Lung (tissue), 12 donors: ENCODE data around the gene TMEM217. TPM values are rescaled to one million over a fixed set of nuclear protein-coding genes. Genes with fewer than 3 reads are reported as not detected.

ENCODE experiments used
- ATAC-seq: fragments of 200-7000 bp; cut with Tn5 transposase; one replicate; pipeline ENCODE4 v1.9.1; 2020; ENCODE audit warnings: moderate number of reproducible peaks; ENCODE audit not compliant: insufficient read depth, low FRiP score
- DNase-seq, 3 donors: peaks; one replicate each; pipeline ENCODE4 v3.0.0-alpha.2; 2013 to 2017
- H3K27ac ChIP-seq, 2 donors: one replicate each; pipeline ENCODE4 v1.5.1; 2013; ENCODE audit warnings: mild to moderate bottlenecking in 2 of 2, moderate library complexity in 2 of 2, control low read depth in 1 of 2, inconsistent platforms in 1 of 2, low read depth in 1 of 2, low read length in 1 of 2
- H3K27me3 ChIP-seq, 3 donors: one replicate each; pipeline ENCODE4 v1.5.1; 2013; ENCODE audit warnings: low read length in 2 of 3; ENCODE audit not compliant: control insufficient read depth in 3 of 3, insufficient read depth in 3 of 3
- H3K36me3 ChIP-seq, 4 donors: one replicate each; pipeline ENCODE4 v1.5.1; 2013; ENCODE audit warnings: low read length in 4 of 4, mild to moderate bottlenecking in 1 of 4, moderate library complexity in 1 of 4; ENCODE audit not compliant: control insufficient read depth in 4 of 4, insufficient read depth in 4 of 4
- H3K4me1 ChIP-seq, 5 donors: one replicate each; pipeline ENCODE4 v1.5.1; 2013; ENCODE audit warnings: low read length in 5 of 5, mild to moderate bottlenecking in 2 of 5, moderate library complexity in 1 of 5; ENCODE audit not compliant: control insufficient read depth in 5 of 5, insufficient read depth in 5 of 5
- H3K4me3 ChIP-seq: one replicate; pipeline ENCODE4 v1.5.1; 2013; ENCODE audit warnings: mild to moderate bottlenecking, control low read depth, moderate library complexity
- H3K9ac ChIP-seq, 2 donors: one replicate each; pipeline ENCODE4 v1.5.1; 2013; ENCODE audit warnings: low read length in 2 of 2, control low read depth in 1 of 2; ENCODE audit not compliant: insufficient read depth in 1 of 2
- H3K9me3 ChIP-seq, 4 donors: one replicate each; pipeline ENCODE4 v1.5.1; 2013; ENCODE audit warnings: low read length in 3 of 4, mild to moderate bottlenecking in 1 of 4, moderate library complexity in 1 of 4; ENCODE audit not compliant: control insufficient read depth in 4 of 4, insufficient read depth in 3 of 4
- CTCF ChIP-seq: IDR thresholded peaks from 2 replicates; pipeline ENCODE4 v1.5.1; 2012; ENCODE audit warnings: mild to moderate bottlenecking; ENCODE audit errors: control extremely low read depth, extremely low read depth
- WGBS, 2 donors: extraction: QIAGEN DNeasy Blood & Tissue Kit; methylation state at CpG; one replicate each; pipeline ENCODE4 v1.1.7; 2013; 5-methylcytosine and 5-hydroxymethylcytosine counted together
- polyA plus RNA-seq, 2 donors: library from polyadenylated mRNA; stranded (reverse); fragments of 200-250 nt; gene quantifications; one replicate each; pipeline ENCODE4 v1.2.1, GENCODE V29; 2013
- total RNA-seq, 2 donors: library from RNA; depleted of rRNA in 1 of 2; stranded (reverse); fragments of >200 nt in 1 of 2; gene quantifications; one replicate each; pipeline ENCODE4 v1.2.1, GENCODE V29; 2014 to 2021
- donor health status: control.
- donor health status: control.
- donor health status: Bipolar disorder and iron deficiency.
- donor health status: healthy.
- donor health status: DM: yes; HTN: yes; CAD: no.

TMEM217 gene
- total and polyA plus RNA-seq, 4 donors, result 0.40 to 1.9 (median 0.97) TPM

- no peaks in the 10 kb centered on the region for H3K9me3 ChIP-seq
- H3K4me1 ChIP-seq, result peaks cover 0 to 4% (median 0%) of the 10 kb centered on the region in 5 donors
- WGBS, 2 donors, result 56 to 76% methylated on average over 8 of the region's 8 CpGs
- no peak overlapping the region for H3K9ac ChIP-seq
- DNase-seq (no peak), ATAC-seq (no peak)
- peaks cover 0 to 13% (median 5%) of the 10 kb centered on the region in 4 donors for H3K36me3 ChIP-seq
- H3K27ac ChIP-seq, result no peak overlapping the region
- H3K27me3 ChIP-seq, result no peaks in the 10 kb centered on the region
- no peak for TF ChIP-seq CTCF
- H3K4me3 ChIP-seq, result no peak overlapping the region
Measured at GRCh38 chr6:37272834-37273566, 15.1 kb upstream of the TMEM217 start.

- Histone ChIP-seq H3K4me1 (no peaks in the 10 kb centered on the region), H3K9me3 (no peaks in the 10 kb centered on the region), H3K9ac (no peak overlapping the region), H3K4me3 (no peak overlapping the region), H3K27me3 (no peaks in the 10 kb centered on the region), H3K36me3 (peaks cover 0 to 13% (median 5%) of the 10 kb centered on the region in 4 donors), H3K27ac (no peak overlapping the region)
- DNase-seq, result no peak
- ATAC-seq, result no peak
- no peak for TF ChIP-seq CTCF
- WGBS, 2 donors, result 89 to 96% methylated on average over 2 of the region's 2 CpGs
Measured at GRCh38 chr6:37269105-37269504, 11.2 kb upstream of the TMEM217 start.

DNA sequence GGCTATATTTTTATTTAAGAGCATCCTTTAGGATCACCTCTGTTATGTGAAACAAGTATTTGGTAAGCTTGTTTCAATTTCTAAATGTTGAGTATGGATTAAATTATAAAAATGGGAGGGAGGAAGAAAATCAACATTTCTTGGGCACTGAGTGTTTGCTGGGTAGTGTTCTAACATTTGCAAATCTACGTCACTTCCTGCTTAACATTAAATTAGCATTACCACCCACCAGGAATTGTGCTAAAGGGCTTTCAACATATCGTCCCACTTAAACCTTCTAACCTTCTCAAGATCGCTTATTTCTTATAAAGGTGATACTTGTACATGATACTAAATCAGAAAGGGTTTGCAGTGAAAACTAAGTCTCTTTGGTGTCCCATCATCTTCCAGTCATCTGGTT, 7.9 kb upstream of the TMEM217 start:
- Histone ChIP-seq H3K27ac (no peak overlapping the region), H3K4me3 (no peak overlapping the region), H3K36me3 (peaks cover 0 to 8% (median 4%) of the 10 kb centered on the region in 4 donors), H3K9me3 (no peaks in the 10 kb centered on the region), H3K9ac (no peak overlapping the region), H3K4me1 (peaks cover 0 to 5% (median 0%) of the 10 kb centered on the region in 5 donors), H3K27me3 (no peaks in the 10 kb centered on the region)
- 66 to 72% methylated on average over 3 of the region's 3 CpGs for WGBS, 2 donors
- ATAC-seq (no peak), DNase-seq (no peak)
- no peak for TF ChIP-seq CTCF
